MM.1S (cell line): ENCODE measurements around the gene STAB1.

Experiments used
- EZH2 ChIP-seq: fragments of 300-600 bp; sonication (generic); optimal IDR thresholded peaks from 2 replicates; pipeline ENCODE3; 2017; ENCODE audit warnings: low read depth, mild to moderate bottlenecking, antibody characterized with exemption, low read length, mixed read lengths
- EZH2phosphoT487 ChIP-seq: fragments of 300-600 bp; sonication (generic); IDR thresholded peaks from 2 replicates; pipeline ENCODE4 v1.6.1; 2018; ENCODE audit warnings: antibody characterized with exemption, low read length
- TF ChIP-seq, protein P1 (sequence below): fragments of 300-600 bp; sonication (generic); IDR thresholded peaks from 2 replicates; pipeline ENCODE4 v1.5.1; 2016; ENCODE audit warnings: antibody characterized with exemption, low read length, mixed read lengths

DNA sequence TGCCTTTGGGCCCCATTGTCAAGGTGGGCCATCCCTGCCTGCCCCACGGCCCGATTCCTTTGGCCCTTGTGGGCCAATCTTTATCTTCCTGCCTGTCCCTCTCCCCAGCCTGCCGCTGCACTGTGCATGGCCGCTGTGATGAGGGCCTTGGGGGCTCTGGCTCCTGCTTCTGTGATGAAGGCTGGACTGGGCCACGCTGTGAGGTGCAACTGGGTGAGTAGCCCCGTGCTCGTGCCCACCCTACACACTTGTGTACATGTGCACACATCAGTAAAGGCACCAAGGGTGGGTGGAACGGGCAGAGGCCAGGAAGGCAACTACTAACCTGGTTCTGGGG lies 26.3 kb downstream of the STAB1 start:
- TF ChIP-seq, protein P1, sequence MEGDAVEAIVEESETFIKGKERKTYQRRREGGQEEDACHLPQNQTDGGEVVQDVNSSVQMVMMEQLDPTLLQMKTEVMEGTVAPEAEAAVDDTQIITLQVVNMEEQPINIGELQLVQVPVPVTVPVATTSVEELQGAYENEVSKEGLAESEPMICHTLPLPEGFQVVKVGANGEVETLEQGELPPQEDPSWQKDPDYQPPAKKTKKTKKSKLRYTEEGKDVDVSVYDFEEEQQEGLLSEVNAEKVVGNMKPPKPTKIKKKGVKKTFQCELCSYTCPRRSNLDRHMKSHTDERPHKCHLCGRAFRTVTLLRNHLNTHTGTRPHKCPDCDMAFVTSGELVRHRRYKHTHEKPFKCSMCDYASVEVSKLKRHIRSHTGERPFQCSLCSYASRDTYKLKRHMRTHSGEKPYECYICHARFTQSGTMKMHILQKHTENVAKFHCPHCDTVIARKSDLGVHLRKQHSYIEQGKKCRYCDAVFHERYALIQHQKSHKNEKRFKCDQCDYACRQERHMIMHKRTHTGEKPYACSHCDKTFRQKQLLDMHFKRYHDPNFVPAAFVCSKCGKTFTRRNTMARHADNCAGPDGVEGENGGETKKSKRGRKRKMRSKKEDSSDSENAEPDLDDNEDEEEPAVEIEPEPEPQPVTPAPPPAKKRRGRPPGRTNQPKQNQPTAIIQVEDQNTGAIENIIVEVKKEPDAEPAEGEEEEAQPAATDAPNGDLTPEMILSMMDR: no peak
- TF ChIP-seq EZH2phosphoT487: no peak
- TF ChIP-seq EZH2: no peak
